Measurements from ENCODE around the gene PID1.

DNA sequence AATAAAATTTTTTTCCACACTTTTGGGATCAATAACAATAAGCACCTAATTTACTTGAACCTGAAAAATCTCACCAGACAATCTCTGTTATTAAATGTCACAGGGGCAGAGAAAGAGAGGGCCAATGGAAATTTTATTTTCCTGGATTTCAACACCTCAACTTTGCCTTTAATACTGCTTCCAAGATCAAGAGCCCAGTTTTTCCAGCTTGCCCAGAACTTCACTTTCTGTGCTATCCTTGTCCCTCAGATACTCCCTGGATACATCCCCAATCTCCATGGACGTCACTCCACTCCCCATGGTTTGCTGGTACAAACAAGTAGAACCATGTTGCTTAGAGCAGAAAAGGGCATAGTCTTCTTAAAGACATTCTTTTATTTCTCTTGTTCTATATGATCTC is 29.3 kb upstream of the PID1 start:
- TF ChIP-seq, protein P1, sequence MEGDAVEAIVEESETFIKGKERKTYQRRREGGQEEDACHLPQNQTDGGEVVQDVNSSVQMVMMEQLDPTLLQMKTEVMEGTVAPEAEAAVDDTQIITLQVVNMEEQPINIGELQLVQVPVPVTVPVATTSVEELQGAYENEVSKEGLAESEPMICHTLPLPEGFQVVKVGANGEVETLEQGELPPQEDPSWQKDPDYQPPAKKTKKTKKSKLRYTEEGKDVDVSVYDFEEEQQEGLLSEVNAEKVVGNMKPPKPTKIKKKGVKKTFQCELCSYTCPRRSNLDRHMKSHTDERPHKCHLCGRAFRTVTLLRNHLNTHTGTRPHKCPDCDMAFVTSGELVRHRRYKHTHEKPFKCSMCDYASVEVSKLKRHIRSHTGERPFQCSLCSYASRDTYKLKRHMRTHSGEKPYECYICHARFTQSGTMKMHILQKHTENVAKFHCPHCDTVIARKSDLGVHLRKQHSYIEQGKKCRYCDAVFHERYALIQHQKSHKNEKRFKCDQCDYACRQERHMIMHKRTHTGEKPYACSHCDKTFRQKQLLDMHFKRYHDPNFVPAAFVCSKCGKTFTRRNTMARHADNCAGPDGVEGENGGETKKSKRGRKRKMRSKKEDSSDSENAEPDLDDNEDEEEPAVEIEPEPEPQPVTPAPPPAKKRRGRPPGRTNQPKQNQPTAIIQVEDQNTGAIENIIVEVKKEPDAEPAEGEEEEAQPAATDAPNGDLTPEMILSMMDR (IDR thresholded peaks at IDR 0.05) = no peak
- no peak for TF ChIP-seq POLR2AphosphoS5 (IDR thresholded peaks at IDR 0.05)
- no peak for TF ChIP-seq EP300 (IDR thresholded peaks at IDR 0.05)
- no peak for TF ChIP-seq POLR2A (IDR thresholded peaks at IDR 0.05)
